Measurements from ENCODE around the gene KIAA0753.

Gene KIAA0753

DNA sequence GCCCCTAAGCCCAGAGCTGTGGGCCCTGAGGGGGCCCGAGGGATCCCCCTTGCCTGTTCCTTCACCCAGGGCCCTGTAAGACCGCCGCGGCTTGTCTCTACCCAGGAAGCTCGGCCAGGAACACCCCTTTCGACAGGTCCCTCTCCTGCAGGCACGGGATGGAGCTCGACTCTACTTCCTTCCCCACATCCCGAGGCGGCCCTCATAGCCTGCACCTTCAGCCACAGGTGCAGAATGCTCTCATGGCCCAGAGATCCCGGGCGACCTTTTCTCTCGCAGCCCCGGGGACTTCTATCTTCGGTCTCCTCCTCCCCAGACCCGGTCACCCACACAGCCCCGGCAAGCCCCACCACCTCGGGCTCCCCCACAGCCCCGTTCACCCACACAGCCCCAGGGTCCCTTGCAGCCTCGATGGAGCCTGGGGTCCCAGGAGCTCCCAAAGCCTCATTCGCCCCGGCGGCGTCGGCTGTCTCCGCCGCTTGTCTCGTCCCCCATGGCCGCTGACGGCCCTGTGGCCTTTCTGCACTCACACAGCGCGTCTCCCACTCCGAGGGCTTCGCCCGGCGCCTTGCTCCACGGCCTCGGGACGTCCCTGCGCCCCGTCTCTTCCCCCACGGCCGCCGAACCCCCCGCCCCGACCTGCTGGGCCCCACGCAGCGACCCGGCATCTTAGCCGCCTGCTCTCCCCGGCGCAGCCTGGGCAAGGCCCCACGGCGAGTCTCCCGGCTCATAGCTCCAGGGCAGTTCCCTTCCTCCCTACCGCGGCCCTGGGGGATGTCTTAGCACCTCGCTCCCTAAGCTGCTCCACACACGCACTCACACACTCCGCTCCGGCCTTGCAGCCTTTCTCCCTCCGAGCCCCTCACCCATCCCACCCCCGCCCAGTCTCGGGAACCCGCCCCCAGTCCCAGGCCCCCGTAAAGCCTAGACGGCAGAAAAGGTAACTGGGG is 650 bp downstream of the KIAA0753 start:
- DNase-seq: no peak

DNA sequence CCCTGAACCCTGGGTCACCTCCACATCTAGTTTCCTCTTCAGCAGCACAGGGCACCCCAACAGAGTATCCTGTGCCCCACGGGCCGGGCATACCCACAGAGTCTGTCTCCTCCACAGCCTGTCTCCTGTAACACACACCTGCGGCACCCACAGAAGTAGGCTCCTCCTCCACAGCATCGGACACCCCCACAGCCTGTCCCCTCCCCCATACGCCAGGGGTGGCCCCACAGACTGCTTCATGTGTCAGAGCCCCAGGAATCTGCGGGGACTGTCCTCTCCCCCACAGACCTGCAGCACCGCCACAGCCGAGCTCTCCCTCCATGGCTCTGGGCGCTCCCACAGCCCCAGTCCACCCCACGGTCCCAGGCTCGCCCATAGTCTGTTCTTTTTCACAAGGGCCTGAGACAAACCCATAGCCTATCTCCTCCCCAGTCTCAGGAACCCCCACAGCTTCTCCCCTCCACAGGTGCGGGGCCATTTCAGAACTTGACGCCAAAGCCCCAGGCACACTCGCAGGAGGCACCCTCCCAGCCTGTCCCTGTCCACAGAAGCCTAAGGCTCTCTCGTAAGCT is 1.4 kb downstream of the KIAA0753 start:
- DNase-seq: no peak

DNA sequence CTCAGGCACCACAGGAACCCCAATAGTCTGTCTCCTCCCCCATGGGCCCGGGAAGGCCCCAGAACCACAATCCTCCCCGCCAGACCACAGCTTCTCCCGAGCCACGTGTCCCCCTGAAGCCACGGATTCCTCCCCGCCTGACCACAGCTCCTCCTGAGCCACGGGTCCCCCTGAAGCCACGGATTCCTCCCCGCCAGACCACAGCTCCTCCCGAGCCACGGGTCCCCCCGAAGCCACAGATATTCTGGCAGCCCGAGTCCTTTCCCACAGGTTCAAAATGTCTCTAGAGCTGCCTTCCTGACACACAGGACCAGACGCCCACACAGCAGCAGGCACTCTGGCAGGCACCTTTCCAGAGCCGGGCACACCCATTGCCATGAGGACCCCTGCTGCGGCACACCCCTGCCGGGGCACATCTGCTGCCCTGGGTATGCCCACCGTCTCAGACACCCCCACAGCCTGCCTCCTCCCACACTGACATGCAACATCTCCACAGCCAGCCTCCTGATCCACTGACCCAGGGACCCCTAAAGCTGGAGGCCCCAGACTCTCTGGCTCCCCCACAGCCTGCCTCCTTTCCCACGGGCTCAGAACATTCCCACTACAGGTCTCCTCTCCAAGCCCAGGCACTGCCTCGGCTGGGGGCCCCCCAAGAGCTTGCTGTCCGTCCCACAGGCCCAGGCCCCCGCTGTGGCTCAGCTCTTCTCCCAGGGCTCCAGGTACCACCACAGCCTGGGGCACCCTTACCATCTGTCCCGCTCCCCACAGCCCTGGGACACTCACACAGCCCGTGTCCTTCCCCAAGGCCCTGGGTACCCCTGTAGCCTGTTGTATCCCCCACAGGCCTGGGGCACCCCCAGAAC is 2.2 kb downstream of the KIAA0753 start:
- DNase-seq: no peak

DNA sequence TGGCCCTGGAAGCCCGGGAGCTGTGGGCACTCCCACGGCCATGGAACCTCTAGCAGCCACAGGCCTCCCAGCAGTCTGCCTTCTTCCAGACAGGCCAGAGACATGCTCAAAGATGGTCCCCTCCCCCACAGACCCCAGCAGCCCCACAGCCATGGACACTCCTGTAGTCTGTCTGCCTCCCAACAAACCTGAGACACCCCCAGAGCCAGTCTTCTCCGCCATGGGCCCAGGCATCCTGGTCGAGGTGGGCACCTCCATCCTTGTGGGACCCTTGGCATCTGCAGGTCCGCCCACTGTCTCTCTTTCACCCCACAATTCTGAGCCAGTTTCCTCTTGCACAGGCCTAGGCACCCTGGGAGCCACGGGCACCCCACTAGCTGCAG is 3.1 kb downstream of the KIAA0753 start:
- DNase-seq: no peak

DNA sequence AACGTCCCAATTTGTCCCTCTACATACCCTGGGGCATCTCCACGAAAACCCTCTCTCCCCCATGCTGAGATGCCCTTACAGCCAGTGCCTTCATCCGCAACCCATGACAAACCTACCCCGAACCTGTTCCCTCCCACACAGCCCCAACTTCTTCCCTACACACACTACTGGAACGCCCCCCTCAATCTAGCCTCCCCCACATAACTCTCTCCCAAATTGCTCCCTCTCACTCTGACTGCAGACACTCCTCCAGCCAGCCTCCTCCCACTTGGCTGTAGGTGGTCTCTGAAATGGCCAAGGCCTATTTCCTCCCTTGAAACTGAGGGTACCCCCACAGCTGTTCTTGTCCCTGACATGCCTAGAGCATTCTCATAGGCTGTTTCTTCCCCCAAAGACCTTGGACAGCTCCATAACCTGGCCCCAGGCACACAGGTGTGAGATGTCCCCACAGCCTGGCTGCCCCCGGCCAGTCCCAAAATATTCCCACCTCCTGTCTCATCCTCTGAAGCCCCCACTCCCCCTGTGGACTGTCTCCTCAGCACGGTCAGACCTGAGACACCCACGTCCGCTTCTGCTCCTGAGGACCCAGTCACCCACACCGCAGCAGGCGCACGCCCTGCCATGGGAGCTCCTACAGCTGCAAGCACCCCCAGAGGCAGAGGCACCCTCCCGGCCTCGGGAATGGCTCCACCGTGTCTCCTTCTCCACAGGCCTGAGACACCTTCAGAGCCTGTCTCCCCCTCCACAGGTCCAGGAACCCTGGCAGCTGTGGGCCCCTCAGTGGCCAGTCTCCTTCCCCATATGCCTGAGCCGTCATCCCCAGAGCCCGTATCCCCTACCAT is 3.7 kb downstream of the KIAA0753 start:
- DNase-seq: no peak

DNA sequence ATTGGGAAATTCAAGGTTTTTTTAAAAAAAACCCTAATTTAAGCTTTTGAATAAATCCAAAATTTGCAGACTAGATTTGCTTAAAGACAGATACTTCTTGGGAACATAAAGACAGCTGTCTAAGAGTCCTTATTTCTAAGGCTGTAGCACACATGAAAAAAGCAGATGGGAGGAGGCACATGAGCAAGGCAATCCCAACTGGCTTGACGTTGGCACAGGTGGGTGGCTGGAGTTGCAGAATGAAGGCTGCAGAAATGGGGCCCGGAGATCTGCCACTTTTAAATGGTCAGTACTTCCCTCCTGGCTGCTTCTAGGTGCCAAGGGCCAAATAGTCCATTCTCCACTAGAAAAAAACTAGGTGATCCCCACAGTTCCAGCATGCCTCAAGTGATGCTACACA is 4.4 kb downstream of the KIAA0753 start:
- no peak for DNase-seq

DNA sequence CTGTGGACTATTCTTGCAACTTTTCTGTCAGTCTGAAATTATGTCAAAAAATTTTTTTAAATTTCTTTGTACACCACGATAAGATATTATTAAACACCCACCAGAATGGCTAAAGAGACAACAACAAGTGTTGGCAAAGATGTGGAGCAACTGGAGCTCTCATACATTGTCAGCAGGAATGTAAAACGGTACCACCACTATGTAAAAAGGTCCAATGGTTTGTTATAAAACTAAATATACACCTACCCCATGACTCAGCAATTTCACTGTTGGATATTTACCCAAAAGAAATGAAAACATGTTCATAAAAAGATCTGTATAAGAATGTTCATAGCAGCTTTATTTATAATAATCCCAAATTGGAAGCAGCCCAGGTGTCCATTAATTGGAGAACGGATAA is 7.2 kb downstream of the KIAA0753 start:
- DNase-seq: no peak

DNA sequence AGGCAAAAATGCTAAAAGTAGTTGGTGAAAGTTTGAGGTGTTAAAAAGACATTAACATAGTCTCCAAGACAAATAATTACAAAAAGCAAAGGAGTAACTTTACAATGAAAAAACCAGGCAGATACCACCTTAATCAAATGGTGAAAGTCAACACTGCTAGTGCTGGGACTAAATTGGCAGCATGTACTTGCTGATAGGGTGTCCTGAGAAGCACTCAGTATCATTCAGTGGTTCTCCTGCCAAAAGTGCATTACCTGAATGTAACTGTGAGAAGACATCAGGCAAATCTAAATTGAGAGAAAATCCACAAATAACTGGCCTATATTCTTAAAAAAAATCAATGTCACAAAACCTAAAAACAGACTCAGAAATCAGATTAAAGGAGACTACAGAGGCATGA is 8.0 kb downstream of the KIAA0753 start:
- no peak for DNase-seq

DNA sequence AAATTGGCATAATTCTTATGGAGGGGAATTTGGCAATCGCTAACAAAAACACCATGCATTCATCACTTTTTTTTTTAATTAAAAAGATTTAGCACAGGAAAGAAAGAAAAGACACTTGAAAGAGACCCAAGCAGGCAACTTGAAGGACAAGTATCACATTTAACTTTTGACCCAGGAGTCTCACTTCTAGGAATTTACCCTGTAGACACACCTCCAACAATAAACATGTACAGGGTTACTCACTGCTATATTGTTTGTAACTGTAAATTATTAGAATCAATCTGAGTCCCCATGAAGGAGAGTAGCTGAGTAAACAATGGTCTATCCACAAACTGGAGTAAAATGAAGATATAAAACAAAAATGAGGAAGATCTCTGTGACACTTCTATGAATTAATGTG is 10.1 kb downstream of the KIAA0753 start:
- no peak for DNase-seq

DNA sequence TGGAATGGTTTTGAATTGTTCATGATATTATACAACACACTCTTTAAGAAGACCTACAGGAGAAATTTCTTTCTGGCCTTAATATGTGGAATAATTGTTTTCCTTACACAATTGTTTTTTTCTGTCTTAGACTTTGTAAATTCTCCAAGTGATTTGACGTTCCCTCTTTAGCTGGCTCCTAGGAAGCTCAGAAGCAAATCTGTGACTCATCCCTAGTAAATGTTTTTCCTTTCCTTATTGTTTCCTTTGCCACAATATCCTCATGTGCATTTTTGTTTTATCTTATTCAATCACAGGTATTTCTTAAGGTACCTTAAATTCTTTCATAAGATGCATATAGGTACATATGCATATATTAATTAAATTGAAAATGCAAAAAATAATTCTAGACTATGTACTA is 13.5 kb downstream of the KIAA0753 start:
- DNase-seq: no peak

DNA sequence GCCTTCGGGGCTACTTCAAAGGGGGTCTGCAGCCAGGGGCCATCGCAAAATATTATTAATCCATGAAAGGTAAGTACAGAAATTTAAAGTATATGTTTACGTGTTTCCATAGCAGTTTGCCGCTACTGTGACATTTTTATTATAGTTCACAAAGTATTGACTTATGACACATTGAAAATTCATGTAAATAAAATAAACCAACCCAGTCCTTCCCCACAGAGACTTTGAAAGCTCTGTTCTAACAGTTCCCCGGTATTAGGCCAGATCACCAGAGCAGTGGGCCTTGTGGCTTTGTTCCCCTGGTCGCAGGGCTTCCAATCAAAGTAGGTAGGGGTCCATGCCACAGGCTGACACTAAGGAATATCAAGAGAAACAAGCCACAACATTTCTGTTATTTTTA is 13.9 kb downstream of the KIAA0753 start:
- no peak for DNase-seq

DNA sequence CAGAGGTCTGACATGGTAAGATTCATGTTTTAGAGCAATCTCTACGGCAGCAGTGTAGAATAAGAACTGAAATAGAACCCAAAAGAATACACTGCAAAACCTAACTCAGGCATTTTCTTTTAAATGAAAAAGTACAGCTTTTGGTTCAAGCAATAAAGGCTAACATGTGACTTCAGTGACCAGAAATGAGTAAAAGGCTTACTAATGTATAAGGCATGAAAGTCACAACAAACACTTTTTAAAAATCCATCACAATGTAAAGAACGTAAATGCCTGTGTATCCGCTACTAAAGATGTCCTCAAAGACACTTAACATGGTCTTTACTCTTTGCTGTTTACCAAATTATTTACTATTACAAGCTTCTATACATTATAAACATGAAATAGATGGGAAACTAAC is 16.6 kb downstream of the KIAA0753 start:
- no peak for DNase-seq

DNA sequence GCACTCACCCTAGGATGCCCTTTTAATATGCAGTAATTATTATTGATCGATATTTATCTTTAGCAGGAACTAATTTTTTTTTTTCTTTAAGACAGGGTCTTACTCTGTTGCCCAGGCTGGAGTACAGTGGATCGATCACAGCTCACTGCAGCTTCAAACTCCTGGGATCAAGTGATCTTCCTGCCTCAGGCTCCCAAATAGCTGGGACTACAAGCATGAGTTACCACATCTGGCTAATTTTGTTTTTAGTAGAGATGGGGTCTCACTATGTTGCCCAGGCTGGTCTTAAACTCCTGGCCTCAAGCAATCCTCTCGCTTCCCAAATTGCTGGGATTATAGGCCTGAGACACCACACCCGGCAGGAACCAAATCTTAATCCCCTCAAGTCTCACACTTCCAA is 29.3 kb downstream of the KIAA0753 start:
- no peak for DNase-seq

DNA sequence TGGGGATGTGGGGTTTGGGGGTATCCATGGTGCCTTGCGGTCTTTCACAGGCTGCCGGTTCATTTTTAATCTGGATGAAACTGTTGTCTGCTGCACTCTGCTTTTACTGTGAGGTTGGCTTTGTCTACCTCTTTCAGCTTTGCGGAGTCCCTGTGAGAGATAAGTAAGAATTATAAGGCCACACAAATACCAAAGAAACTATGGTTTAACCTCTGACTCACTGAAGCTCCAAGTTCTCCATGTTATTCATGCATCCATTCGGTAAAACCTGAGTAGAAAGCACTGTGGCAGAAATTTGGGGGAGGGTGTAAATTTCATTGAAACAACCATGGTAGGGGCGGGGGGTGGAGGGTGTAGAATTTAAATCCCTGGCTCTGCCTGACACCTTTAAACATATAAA is 30.5 kb downstream of the KIAA0753 start:
- no peak for DNase-seq

DNA sequence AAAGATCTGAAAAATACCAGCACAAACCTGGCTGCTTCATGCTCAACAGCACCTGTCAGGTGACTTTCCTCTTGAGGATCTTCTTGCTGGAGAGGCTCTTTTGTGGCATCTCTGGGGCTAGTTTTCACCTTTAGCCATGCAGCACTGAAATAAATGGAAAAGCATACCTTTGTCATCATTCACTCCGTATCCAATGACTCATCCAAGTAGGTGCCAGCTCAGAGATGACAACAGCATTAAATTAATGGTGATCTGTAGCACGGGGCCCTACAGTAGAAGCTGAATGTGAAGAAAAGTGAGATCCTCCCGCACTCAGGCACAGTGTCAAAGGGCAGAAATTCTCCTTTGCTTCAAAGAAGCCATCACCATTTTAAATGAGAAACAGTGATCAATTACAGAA is 32.2 kb downstream of the KIAA0753 start:
- no peak for DNase-seq

DNA sequence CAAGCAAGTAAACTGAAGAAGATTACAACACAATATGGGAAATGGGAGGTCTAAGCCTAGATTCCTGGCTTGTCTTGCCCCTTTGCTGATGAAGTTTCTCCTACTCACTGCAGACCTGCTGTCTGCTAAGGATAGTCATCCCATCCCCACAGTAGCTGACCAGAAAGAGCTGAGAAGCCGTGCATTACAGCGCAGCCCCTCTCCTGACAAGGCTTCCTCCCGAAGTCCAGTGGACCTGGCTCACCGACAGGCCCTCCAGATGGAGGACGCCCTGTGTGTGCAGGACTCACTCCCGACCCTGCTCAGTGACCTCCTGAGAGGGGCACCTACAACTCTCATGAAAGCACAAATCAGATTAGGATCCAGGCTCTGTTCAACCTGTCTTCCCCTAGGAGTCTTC is 35.4 kb downstream of the KIAA0753 start:
- DNase-seq: no peak

DNA sequence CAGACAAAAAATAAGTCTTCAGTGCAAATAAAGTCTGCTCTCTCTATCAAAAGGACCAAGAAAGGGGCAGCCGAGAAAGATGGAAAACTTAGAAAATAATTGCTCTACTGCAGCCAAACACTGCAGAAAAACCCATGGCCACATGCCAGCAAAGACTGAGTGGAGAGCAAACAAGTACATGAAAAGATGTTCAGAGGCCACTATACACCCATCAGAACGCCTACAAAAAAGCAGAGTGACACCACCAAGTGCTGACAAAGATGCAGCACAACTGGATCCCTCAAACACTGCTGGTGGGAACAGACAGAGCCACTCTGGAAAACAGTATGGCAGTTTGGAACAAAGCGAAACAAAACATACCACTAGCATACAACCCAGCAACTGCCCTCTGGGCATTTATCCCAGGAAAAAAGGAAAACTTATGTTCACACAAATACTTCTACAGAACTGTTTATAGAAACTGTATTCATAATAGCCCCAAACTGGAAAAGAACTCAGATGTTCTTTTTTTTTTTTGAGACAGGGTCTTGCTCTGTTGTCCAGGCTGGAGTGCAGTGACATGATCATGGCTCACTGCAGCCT is 36.7 kb downstream of the KIAA0753 start:
- no peak for DNase-seq

DNA sequence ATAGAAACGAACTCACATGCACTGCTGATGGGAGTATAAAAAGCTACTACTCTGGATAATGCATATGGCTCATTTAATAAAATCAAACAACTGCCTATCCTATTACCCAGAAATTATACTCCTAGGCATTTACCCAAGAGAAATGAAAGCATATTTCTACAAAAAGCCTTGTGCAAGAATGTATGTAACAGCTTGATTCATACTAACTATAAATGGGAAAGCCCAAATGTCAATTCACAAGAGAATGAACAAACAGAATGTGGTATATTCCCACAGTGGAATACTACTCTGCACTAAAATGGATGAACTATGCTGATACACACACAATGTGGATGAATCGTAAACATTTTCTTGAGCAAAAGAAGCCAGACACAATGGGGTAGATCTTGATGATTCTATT is 38.4 kb downstream of the KIAA0753 start:
- no peak for DNase-seq

DNA sequence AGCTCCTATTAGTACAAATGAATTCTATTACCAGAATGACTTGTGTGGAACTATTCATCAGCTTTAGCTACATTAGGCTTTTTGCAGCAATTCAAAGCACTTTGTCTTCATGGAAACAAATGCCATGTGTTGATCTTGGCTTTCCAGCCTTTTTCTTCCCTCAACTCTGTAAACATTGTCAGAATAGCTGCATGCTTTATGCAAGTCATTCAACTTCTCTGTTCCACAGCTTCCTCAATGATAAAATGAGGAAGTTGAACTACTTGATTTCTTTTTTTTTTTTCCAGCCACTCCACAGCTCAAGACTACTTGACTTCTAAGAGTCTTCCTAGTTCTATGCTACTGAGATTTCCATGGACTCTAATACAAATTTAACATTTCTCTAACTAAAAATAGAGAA is 41.1 kb downstream of the KIAA0753 start:
- DNase-seq: no peak

DNA sequence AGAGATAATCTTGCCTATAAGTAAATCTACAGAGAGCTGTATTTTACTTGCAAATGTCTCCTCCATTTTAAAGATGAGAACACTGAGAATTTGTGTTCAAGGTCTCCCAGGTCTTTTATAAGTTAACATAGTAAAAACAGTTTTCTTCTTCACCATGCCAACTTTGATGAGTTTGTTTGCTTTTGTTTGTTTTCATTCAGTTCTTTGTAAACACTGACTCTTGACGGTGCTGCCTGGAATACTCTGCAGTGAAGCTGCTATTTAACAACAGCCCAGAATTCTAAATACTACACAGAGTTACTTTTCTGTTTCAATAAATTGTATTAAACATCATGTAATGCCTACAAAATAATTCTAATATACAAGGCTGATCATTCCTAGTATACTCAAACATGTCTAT is 42.8 kb downstream of the KIAA0753 start:
- DNase-seq: no peak

DNA sequence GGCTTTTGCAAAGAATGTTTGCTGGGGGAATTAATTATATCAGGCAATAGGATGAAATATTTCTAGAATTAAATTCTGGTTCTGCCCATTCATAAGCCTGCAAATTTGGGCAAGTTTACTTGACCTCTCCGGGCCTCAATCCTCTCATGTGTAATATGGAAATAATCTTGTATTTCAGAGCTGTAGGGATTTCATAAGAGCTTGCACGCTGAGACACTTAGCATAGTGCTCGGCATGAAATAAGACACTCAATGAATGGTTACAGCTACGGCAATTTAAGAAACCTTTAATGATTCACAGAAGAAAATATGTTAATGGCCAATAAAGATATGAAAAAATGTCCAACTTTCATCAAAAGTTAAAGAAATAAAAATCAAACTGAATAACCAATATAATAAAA is 43.6 kb downstream of the KIAA0753 start:
- no peak for DNase-seq

DNA sequence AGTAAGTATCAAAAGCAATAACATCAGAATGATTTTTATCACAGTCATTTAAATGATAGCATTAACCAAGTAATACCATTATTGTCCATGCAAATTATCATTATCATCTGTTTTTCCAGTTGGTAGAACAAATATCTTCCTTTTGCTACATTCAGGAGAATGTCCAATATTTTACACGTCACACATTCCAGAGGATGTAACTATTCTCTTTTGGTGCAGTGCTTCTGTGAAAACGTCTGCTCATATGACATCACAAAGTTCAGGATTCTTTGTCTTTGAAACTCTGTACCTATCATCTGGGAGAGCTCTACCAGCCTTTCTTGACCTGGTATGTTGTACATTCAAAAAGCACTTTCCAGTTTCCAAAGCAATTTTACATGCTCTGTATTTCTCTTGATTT is 44.0 kb downstream of the KIAA0753 start:
- no peak for DNase-seq
